Esophagus muscularis mucosa (tissue), 4 donors: ENCODE measurements around the gene NFASC.

Experiments
- EP300 ChIP-seq: sonication (generic); formaldehyde crosslinking; IDR thresholded peaks from one replicate; pipeline ENCODE4 v1.6.1; 2017; ENCODE audit warnings: antibody characterized with exemption
- POLR2A ChIP-seq: fragments of 450-650 bp; IDR thresholded peaks from one replicate; pipeline ENCODE4 v1.6.1; 2017; ENCODE audit warnings: antibody characterized with exemption, moderate library complexity, mild to moderate bottlenecking, low read depth
- POLR2AphosphoS5 ChIP-seq, 2 donors: sonication (generic); formaldehyde crosslinking; IDR thresholded peaks; one replicate each; pipeline ENCODE4 v1.6.1; 2017; ENCODE audit warnings: antibody characterized with exemption in 2 of 2
- TF ChIP-seq, protein P1 (sequence below), 3 experiments: fragments of 200-600 bp in 2 of 3; fragments of 450-650 bp in 1 of 3; sonication (generic) in 2 of 3; IDR thresholded peaks; one replicate each; pipeline ENCODE4 v1.5.1; 2017 to 2019; ENCODE audit warnings: antibody characterized with exemption in 3 of 3, mild to moderate bottlenecking in 2 of 3, moderate library complexity in 1 of 3

DNA sequence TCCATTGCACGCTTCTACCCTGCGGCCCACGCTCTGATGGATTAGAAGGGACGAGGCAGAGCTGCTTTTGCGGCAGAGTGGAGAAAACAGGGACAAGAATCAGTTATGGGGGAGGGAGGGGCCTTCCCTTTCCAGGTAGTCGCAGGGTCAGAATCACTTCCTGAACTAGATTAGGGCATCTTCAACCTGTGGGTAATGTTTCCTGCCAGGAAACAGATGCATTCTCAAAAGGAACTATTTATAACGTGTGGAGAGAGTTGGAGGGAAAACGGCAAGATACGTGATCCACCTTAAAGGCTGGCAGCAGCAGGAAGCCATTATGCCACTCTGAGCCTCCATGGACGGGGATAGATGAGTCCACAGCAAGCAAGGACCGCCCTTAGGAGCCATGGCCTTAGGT, 112.5 kb downstream of the NFASC start:
- TF ChIP-seq, protein P1, sequence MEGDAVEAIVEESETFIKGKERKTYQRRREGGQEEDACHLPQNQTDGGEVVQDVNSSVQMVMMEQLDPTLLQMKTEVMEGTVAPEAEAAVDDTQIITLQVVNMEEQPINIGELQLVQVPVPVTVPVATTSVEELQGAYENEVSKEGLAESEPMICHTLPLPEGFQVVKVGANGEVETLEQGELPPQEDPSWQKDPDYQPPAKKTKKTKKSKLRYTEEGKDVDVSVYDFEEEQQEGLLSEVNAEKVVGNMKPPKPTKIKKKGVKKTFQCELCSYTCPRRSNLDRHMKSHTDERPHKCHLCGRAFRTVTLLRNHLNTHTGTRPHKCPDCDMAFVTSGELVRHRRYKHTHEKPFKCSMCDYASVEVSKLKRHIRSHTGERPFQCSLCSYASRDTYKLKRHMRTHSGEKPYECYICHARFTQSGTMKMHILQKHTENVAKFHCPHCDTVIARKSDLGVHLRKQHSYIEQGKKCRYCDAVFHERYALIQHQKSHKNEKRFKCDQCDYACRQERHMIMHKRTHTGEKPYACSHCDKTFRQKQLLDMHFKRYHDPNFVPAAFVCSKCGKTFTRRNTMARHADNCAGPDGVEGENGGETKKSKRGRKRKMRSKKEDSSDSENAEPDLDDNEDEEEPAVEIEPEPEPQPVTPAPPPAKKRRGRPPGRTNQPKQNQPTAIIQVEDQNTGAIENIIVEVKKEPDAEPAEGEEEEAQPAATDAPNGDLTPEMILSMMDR (IDR thresholded peaks at IDR 0.05) = no peak
- no peak for TF ChIP-seq POLR2A
- no peak for TF ChIP-seq POLR2AphosphoS5 (IDR thresholded peaks at IDR 0.05)
- TF ChIP-seq EP300 = no peak
